GM12891 (cell line): ENCODE measurements around the gene ADGRV1. TPM values are rescaled to one million over a fixed set of nuclear protein-coding genes. Genes with fewer than 3 reads are reported as not detected.

Source experiments
- DNase-seq: peaks from one replicate; pipeline ENCODE4 v3.0.0; 2011; ENCODE audit warnings: low spot score; ENCODE audit not compliant: insufficient read length
- FAIRE-seq: peaks from 2 replicates; lab custom pipeline; 2011; peaks lifted over from hg19 to GRCh38; lab: Jason Lieb, UNC
- PAX5 ChIP-seq: IDR thresholded peaks from 2 replicates; pipeline ENCODE4 v1.6.1; 2011; ENCODE audit warnings: low read length, moderate library complexity, mild to moderate bottlenecking; ENCODE audit not compliant: insufficient read depth, severe bottlenecking
- POLR2A ChIP-seq: IDR thresholded peaks from 2 replicates; pipeline ENCODE4 v1.6.1; 2011; ENCODE audit warnings: low read depth, low read length, control low read depth
- POLR2AphosphoS5 ChIP-seq: IDR thresholded peaks from 2 replicates; pipeline ENCODE4 v1.6.1; 2011; ENCODE audit warnings: low read depth, low read length, control low read depth
- POU2F2 ChIP-seq: IDR thresholded peaks from 2 replicates; pipeline ENCODE4 v1.6.1; 2011; ENCODE audit warnings: low read depth, mild to moderate bottlenecking, control low read depth, low read length, moderate library complexity
- SPI1 ChIP-seq: IDR thresholded peaks from 2 replicates; pipeline ENCODE4 v1.6.1; 2011; ENCODE audit warnings: low read depth, low read length, control low read depth
- TAF1 ChIP-seq: IDR thresholded peaks from 2 replicates; pipeline ENCODE4 v1.6.1; 2011; ENCODE audit warnings: low read depth, low read length, control low read depth
- polyA plus RNA-seq: library from polyadenylated mRNA; unstranded; fragments of >200 nt; gene quantifications from one replicate; pipeline ENCODE4 v1.2.1, GENCODE V29; 2012; ENCODE audit warnings: low read depth, missing spikeins, inconsistent platforms; ENCODE audit not compliant: missing spikeins

The ADGRV1 gene
- polyA plus RNA-seq, result 8.5 TPM

- FAIRE-seq (peak; percentile 85), DNase-seq (peak; percentile 25)
Measured at GRCh38 chr5:90558344-90559192, at the start of gene ADGRV1. Gene ADGRV1, plus strand, starts transcription at chr5:90558797. Its CDS starts 99 bp downstream, at chr5:90558896.

GRCh38 chr5:90510438-90510837, 48.2 kb upstream of the ADGRV1 start:
- FAIRE-seq (no peak), DNase-seq (no peak)
- TF ChIP-seq POLR2A (no peak), POLR2AphosphoS5 (no peak), TAF1 (no peak), POU2F2 (no peak), PAX5 (no peak), SPI1 (no peak)

More at GRCh38 chr5:90558344-90559192, at the start of gene ADGRV1:
- TF ChIP-seq PAX5, result no peak
- no peak for TF ChIP-seq POLR2AphosphoS5

- FAIRE-seq, result no peak
- TF ChIP-seq PAX5, result no peak
- no peak for TF ChIP-seq TAF1
- TF ChIP-seq POLR2A, result no peak
- no peak for TF ChIP-seq POLR2AphosphoS5
- DNase-seq, result no peak
Measured at GRCh38 chr5:90514520-90514919, 44.1 kb upstream of the ADGRV1 start.

GRCh38 chr5:90518661-90519060, 39.9 kb upstream of the ADGRV1 start:
- peak; percentile 20 for FAIRE-seq
- no peak for DNase-seq
- TF ChIP-seq PAX5 (no peak), TAF1 (no peak), POLR2A (no peak), POLR2AphosphoS5 (no peak), SPI1 (no peak), POU2F2 (no peak)

- TF ChIP-seq POLR2AphosphoS5 (no peak), SPI1 (no peak), TAF1 (no peak), PAX5 (no peak)
- no peak for FAIRE-seq
Measured at GRCh38 chr5:90519081-90519480, 39.5 kb upstream of the ADGRV1 start.

GRCh38 chr5:90528601-90529193, 29.9 kb upstream of the ADGRV1 start:
- FAIRE-seq (no peak), DNase-seq (peak; percentile 2)
- TF ChIP-seq SPI1 (no peak), POU2F2 (no peak), POLR2AphosphoS5 (no peak), TAF1 (no peak), PAX5 (no peak), POLR2A (no peak)

More at GRCh38 chr5:90519081-90519480, 39.5 kb upstream of the ADGRV1 start:
- no peak for DNase-seq

- FAIRE-seq (peak; percentile 99), DNase-seq (peak; percentile 87)
- peak; percentile 59; the same call in 1 of the 2 replicates for TF ChIP-seq POLR2AphosphoS5
- TF ChIP-seq POU2F2, result peak; percentile 6; the same call in 1 of the 2 replicates
- TF ChIP-seq SPI1, result no peak
- peak; percentile 42; the same call in 1 of the 2 replicates for TF ChIP-seq TAF1
- TF ChIP-seq POLR2A, result peak; percentile 52
Measured at GRCh38 chr5:90529194-90529938, 29.2 kb upstream of the ADGRV1 start, which contains the start of gene LYSMD3. Gene LYSMD3, minus strand, starts transcription at chr5:90529584. Its CDS starts 4,295 bp downstream, at chr5:90525289.

GRCh38 chr5:90529939-90530677, 28.5 kb upstream of the ADGRV1 start:
- TF ChIP-seq POLR2A (no peak), POU2F2 (no peak), POLR2AphosphoS5 (no peak), SPI1 (peak; percentile 52; the same call in 1 of the 2 replicates)
- FAIRE-seq, result peak; percentile 56
- no peak for DNase-seq

- no peak for DNase-seq
- no peak for TF ChIP-seq SPI1
- no peak for TF ChIP-seq PAX5
- TF ChIP-seq POLR2A, result no peak
- no peak for TF ChIP-seq POU2F2
- no peak for TF ChIP-seq TAF1
- TF ChIP-seq POLR2AphosphoS5, result no peak
- FAIRE-seq, result no peak
Measured at GRCh38 chr5:90530736-90531487, 27.7 kb upstream of the ADGRV1 start.
